ENCODE measurements around the gene CDCP1. TPM values are rescaled to one million over a fixed set of nuclear protein-coding genes. Genes with fewer than 3 reads are reported as not detected.
A peak's percentile ranks its signal among the peaks of the same experiment; 100 is the strongest.

CDCP1 gene
- total and polyA plus RNA-seq, 2 donors from 2014 or later: 3.7 to 39.6 TPM

DNA sequence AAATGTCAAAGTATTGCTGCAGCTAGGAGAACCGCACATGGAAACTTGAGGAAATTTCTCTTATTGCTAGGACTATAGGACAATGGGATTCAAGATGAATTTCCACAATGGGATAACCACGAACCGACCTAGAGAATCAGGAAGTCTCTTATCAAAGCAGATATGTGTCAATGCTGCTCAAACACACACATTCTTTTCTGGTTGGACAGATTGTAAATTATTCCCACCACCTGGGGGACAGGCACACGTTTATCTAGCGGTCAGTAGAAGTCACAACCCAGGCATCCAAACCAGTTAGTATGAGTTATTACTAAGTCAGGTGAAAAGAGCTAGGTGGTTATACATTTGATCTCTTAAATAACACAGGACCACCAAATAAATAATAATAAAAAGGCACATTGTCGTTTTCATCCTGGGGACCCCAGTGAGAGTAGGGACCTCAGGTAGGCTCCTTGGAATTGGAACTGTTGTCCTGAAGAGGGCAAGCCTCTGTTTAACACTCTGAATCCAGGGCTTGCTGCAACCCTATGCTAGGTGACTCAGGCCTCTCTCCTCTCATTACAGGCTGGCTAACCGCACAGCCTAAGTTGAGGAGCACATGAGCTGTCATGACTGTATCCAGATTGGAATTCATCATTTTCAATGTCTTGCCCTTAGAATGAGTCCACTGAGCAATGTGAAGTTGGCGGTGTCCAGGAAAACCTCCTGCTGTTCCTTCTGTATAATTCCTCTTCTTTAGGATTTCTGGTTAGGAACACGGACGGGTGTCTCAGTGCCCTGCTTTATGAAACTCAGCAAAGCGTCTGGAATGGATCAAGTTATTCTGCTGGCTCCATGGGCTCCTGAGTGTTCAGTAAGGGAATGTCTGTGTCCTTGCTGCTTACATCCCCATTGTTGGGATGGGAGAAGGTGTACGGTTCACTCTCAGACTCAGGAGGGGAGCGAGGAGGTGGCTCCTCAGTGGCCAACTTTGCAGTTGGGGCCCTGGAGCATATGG is 61.1 kb downstream of the CDCP1 start:
- intact Hi-C loops (cut with DNase I): no loop called here
- DNase-seq (no peak), FAIRE-seq (no peak)
- Histone ChIP-seq H3K4me3 (ENCODE audit: low read length in 3 of 3) (no peak overlapping the region), H3K9me3 (ENCODE audit: control insufficient read depth in 2 of 3, insufficient read depth in 1 of 3, low read length in 3 of 3) (no peaks in the 10 kb centered on the region), H3K27ac (ENCODE audit: low read depth in 2 of 2, low read length in 2 of 2) (no peak overlapping the region), H3K36me3 (ENCODE audit: control insufficient read depth in 2 of 3, insufficient read depth in 3 of 3, low read length in 3 of 3) (no peaks in the 10 kb centered on the region), H3K9ac (ENCODE audit: low read length in 3 of 3) (no peak overlapping the region), H3K27me3 (ENCODE audit: control insufficient read depth, insufficient read depth, low read length) (no peaks in the 10 kb centered on the region), H3K4me1 (ENCODE audit: control insufficient read depth in 2 of 3, insufficient read depth in 2 of 3, low read depth in 1 of 3, low read length in 3 of 3) (no peaks in the 10 kb centered on the region)
- TF ChIP-seq, protein P1, sequence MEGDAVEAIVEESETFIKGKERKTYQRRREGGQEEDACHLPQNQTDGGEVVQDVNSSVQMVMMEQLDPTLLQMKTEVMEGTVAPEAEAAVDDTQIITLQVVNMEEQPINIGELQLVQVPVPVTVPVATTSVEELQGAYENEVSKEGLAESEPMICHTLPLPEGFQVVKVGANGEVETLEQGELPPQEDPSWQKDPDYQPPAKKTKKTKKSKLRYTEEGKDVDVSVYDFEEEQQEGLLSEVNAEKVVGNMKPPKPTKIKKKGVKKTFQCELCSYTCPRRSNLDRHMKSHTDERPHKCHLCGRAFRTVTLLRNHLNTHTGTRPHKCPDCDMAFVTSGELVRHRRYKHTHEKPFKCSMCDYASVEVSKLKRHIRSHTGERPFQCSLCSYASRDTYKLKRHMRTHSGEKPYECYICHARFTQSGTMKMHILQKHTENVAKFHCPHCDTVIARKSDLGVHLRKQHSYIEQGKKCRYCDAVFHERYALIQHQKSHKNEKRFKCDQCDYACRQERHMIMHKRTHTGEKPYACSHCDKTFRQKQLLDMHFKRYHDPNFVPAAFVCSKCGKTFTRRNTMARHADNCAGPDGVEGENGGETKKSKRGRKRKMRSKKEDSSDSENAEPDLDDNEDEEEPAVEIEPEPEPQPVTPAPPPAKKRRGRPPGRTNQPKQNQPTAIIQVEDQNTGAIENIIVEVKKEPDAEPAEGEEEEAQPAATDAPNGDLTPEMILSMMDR (IDR thresholded peaks at IDR 0.05; ENCODE audit: borderline replicate concordance, extremely low read depth, insufficient read depth): no peak

DNA sequence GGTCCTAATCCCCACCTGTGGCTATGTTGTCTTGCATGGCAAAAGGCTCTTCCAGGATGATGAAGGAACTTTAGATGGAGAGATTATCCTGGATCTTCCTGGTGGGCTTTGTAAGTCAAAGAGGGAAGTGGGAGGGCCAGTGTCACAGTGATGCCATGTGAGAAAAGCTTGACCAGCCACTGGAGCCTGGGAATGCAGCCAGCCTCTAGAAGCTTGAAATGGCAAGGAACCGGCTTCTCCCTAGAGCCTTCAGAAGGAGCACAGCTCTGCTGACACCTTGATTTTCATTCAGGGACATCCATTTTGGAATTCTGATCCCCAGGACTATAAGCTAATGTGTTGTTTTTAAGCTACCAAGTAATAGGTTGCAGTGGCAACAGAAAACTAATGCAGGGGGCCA is 61.8 kb downstream of the CDCP1 start:
- no peak for DNase-seq
- FAIRE-seq: no peak
- Histone ChIP-seq H3K9ac (ENCODE audit: low read length in 3 of 3) (no peak overlapping the region), H3K4me1 (ENCODE audit: control insufficient read depth in 2 of 3, insufficient read depth in 2 of 3, low read depth in 1 of 3, low read length in 3 of 3) (no peaks in the 10 kb centered on the region), H3K27ac (ENCODE audit: low read depth in 2 of 2, low read length in 2 of 2) (no peak overlapping the region), H3K4me3 (ENCODE audit: low read length in 3 of 3) (no peak overlapping the region), H3K27me3 (ENCODE audit: control insufficient read depth, insufficient read depth, low read length) (no peaks in the 10 kb centered on the region), H3K36me3 (ENCODE audit: control insufficient read depth in 2 of 3, insufficient read depth in 3 of 3, low read length in 3 of 3) (no peaks in the 10 kb centered on the region), H3K9me3 (ENCODE audit: control insufficient read depth in 2 of 3, insufficient read depth in 1 of 3, low read length in 3 of 3) (no peaks in the 10 kb centered on the region)
- intact Hi-C loops (cut with DNase I): no loop called here
- TF ChIP-seq, protein P1 (IDR thresholded peaks at IDR 0.05; ENCODE audit: borderline replicate concordance, extremely low read depth, insufficient read depth): no peak

DNA sequence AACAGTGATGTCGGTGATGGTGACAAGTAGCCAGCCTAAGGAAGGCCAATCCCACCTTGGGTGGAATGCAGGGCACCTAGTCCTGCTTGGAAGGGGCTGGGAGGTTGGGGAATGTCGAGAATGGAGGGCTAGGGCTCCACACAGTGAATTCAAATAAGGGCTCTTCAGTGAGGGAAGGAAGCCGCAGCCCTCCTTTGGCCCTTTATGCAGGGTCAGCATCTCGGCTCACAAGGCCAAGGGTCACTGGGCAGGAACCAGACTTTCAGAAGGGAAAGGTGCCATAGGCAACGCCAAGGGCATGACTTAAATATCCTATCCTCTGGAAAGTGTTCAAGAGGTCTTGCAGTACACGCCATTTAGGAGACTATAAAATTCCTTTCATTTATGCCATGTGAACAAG is 63.2 kb downstream of the CDCP1 start:
- Histone ChIP-seq H3K4me1 (ENCODE audit: control insufficient read depth in 2 of 3, insufficient read depth in 2 of 3, low read depth in 1 of 3, low read length in 3 of 3) (no peaks in the 10 kb centered on the region), H3K4me3 (ENCODE audit: low read length in 3 of 3) (no peak overlapping the region), H3K36me3 (ENCODE audit: control insufficient read depth in 2 of 3, insufficient read depth in 3 of 3, low read length in 3 of 3) (no peaks in the 10 kb centered on the region), H3K9ac (ENCODE audit: low read length in 3 of 3) (no peak overlapping the region), H3K27me3 (ENCODE audit: control insufficient read depth, insufficient read depth, low read length) (no peaks in the 10 kb centered on the region), H3K9me3 (ENCODE audit: control insufficient read depth in 2 of 3, insufficient read depth in 1 of 3, low read length in 3 of 3) (no peaks in the 10 kb centered on the region), H3K27ac (ENCODE audit: low read depth in 2 of 2, low read length in 2 of 2) (no peak overlapping the region)
- DNase-seq (peak in 1 of 5 donors; percentile 15), FAIRE-seq (no peak)
- intact Hi-C loops (cut with DNase I): no loop called here
- TF ChIP-seq, protein P1 (IDR thresholded peaks at IDR 0.05; ENCODE audit: borderline replicate concordance, extremely low read depth, insufficient read depth): no peak
